22Rv1 (cell line): ENCODE results near the gene CCDC91.

Source experiments
- H3K27ac ChIP-seq: fragments of 450-650 bp; 2 replicates; pipeline ENCODE4 v1.5.1; 2017
- CTCF ChIP-seq: fragments of 450-650 bp; IDR thresholded peaks from 2 replicates; pipeline ENCODE4 v1.5.1; 2017; ENCODE audit warnings: mild to moderate bottlenecking
- ZFX ChIP-seq: fragments of 450-650 bp; IDR thresholded peaks from 2 replicates; pipeline ENCODE4 v1.6.1; 2017; ENCODE audit warnings: antibody characterized with exemption, borderline replicate concordance

The CCDC91 gene

GRCh38 chr12:28209782-28210181, 19.5 kb downstream of the CCDC91 start:
- no peak for TF ChIP-seq ZFX
- no peak for TF ChIP-seq CTCF

GRCh38 chr12:28212182-28212581, 21.9 kb downstream of the CCDC91 start:
- TF ChIP-seq CTCF (no peak), ZFX (no peak)

More at GRCh38 chr12:28209782-28210181, 19.5 kb downstream of the CCDC91 start:
- H3K27ac ChIP-seq = no peak overlapping the region

GRCh38 chr12:28215021-28215420, 24.8 kb downstream of the CCDC91 start:
- no peak overlapping the region for H3K27ac ChIP-seq
- TF ChIP-seq CTCF (no peak), ZFX (no peak)

More at GRCh38 chr12:28212182-28212581, 21.9 kb downstream of the CCDC91 start:
- no peak overlapping the region for H3K27ac ChIP-seq

GRCh38 chr12:28216016-28216415, 25.8 kb downstream of the CCDC91 start:
- TF ChIP-seq ZFX = no peak

GRCh38 chr12:28217805-28218204, 27.5 kb downstream of the CCDC91 start:
- TF ChIP-seq CTCF (no peak), ZFX (no peak)
- no peak overlapping the region for H3K27ac ChIP-seq

More at GRCh38 chr12:28216016-28216415, 25.8 kb downstream of the CCDC91 start:
- H3K27ac ChIP-seq = no peak overlapping the region

- no peak overlapping the region for H3K27ac ChIP-seq
- TF ChIP-seq CTCF (no peak), ZFX (no peak)
Measured at GRCh38 chr12:28218875-28219274, 28.6 kb downstream of the CCDC91 start.

GRCh38 chr12:28219827-28220226, 29.6 kb downstream of the CCDC91 start:
- TF ChIP-seq CTCF (no peak), ZFX (no peak)
- H3K27ac ChIP-seq = no peak overlapping the region

- no peak overlapping the region for H3K27ac ChIP-seq
- TF ChIP-seq CTCF (no peak), ZFX (no peak)
Measured at GRCh38 chr12:28222081-28222700, 31.9 kb downstream of the CCDC91 start.
